ENCODE measurements around the gene RAB34. TPM values are rescaled to one million over a fixed set of nuclear protein-coding genes. Genes with fewer than 3 reads are reported as not detected.
A peak's percentile ranks its signal among the peaks of the same experiment; 100 is the strongest.

RAB34 gene
- total and polyA plus RNA-seq, 7 donors = 16.6 to 205 (median 146) TPM

DNA sequence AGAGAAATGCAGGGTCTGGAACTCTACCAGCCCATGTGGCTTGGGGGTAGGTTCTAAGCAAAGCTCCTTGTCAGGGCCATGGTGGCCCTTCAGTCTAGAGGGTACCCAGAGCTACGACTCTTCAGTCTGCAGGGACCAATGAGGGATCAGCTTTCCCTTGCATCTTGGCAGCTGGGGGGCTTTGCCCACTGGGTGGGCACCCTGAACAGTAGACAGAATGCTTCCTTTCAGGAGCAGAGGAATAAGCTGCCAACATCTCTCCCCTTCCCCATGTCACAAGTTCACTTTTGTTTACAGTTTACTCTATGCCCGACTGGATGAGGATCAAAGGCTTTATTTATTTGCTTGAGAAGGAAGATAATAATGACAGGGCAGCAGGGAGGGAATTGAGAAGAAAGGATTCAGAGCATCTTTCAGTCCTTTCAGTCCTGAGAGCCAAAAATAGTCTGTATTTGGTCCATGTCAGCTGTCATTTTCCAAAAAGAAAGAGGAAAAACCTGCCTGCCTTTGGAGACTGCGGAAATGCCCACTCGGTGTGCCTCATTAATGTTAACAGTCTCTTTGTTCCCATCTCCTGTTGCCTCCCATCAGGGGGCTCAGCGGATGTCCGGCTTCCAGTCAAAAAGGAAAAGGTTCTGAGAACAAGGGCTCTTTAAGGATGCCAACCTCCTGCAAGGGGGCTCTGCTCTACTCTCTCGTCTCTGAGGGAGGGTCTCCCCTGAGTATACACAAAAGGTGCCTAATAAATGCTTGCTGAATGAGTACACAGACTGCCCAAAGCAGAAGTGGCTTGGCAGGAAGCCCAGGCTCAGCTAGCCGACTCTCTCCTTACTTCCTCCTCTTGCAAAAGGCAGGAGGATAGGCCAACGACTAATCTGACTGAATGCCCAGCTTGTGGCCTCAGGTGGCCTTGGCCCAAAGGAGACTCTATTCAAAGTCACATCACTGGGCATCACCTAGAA lies 43.2 kb upstream of the RAB34 start:
- no peak overlapping the region for H3K4me3 ChIP-seq
- H3K27ac ChIP-seq = peak overlapping the region in 1 of 4 donors; percentile 11
- peak; percentile 78 for DNase-seq
- 44 to 52% methylated on average over 9 of the region's 9 CpGs for WGBS, 2 donors
- intact Hi-C loops (cut with DNase I) = loop anchor here (5.0 kb wide), 3 partner anchors 51 to 156 kb away; partner anchors contain the start of gene FLOT2
- no peaks in the 10 kb centered on the region for H3K27me3 ChIP-seq
- TF ChIP-seq POLR2AphosphoS5 (IDR thresholded peaks at IDR 0.05) (no peak), CTCF (IDR thresholded peaks at IDR 0.05) (no peak), EP300 (IDR thresholded peaks at IDR 0.05) (no peak), POLR2A (IDR thresholded peaks at IDR 0.05) (no peak)
- H3K9me3 ChIP-seq = no peaks in the 10 kb centered on the region
- H3K36me3 ChIP-seq = peaks cover 0 to 46% (median 12%) of the 10 kb centered on the region in 4 donors
- peaks cover 0 to 18% (median 6%) of the 10 kb centered on the region in 4 donors for H3K4me1 ChIP-seq

DNA sequence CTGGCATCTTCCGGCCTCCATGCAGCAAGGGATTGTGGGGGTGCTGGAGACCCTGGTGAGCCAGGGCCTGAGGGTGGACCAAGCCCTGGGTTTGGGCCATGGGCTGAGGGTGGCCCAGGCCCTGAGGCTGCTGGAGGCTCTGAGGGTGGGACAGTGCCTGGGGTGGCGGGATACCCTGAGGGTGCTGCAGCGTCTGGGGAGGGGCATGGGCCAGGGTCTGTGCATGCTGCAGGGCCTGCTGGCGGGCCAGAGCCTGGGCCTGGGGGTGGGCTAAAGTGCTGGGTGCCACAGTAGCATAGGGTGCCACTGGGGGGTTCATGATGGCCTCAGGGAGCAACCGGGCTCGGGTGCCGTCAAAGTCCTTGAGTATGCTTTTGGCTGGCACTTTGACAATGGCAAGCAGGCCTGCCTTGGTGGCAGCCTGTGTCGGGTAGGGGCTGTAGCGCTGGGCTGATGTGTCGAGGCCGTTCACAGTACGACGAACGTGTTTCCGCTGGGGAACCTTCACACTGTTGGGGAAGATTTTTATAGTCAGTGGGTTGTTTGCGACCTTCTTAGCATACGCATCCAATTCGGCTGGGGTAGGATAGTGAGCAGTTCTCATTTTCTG lies 41.7 kb upstream of the RAB34 start:
- no peaks in the 10 kb centered on the region for H3K27me3 ChIP-seq
- peaks cover 0 to 18% (median 6%) of the 10 kb centered on the region in 4 donors for H3K4me1 ChIP-seq
- 93 to 96% methylated on average over 18 of the region's 18 CpGs for WGBS, 2 donors
- no peak overlapping the region for H3K27ac ChIP-seq
- no peaks in the 10 kb centered on the region for H3K9me3 ChIP-seq
- peak; percentile 57 for DNase-seq
- H3K4me3 ChIP-seq = no peak overlapping the region
- intact Hi-C loops (cut with DNase I) = no loop called here
- no peak for TF ChIP-seq EP300 (IDR thresholded peaks at IDR 0.05)
- TF ChIP-seq CTCF (IDR thresholded peaks at IDR 0.05) = no peak
- TF ChIP-seq POLR2AphosphoS5 (IDR thresholded peaks at IDR 0.05) = no peak
- TF ChIP-seq POLR2A (IDR thresholded peaks at IDR 0.05) = no peak
- peaks cover 0 to 36% (median 12%) of the 10 kb centered on the region in 4 donors for H3K36me3 ChIP-seq

DNA sequence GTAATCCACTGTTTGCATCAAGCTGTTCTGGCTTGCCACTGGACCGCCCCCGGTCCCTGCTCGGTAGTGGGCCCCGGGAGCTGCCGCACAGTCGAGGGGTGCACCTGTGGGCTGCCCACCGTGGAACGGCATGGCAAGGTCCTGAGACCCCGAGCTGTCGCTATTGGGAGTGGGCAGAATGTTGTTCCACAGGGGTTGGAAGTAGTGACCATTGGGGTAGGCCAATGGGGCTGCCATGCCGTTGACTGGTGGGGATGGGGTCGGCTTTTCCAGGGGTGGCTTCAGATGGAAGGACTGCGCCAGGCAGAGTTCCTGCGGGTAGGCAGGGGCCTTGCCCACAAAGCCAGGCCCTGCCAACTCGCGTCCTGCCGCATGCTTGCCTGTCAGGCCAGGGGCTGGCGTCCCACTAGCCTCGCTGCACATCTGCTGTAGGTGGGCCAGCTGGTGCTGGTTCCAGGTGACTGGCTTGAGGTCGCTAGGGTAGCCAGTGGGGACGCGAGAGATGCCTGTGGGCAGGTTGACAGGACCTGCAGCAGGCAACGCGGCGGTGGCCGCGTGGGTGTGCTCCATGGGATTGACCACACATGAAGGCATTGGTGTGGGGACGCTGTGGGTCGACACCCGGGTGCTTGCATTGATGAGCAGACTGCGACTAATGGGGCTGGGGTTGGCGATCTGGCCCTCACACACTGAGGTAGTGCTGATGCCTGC lies 40.9 kb upstream of the RAB34 start:
- TF ChIP-seq CTCF (IDR thresholded peaks at IDR 0.05) = no peak
- TF ChIP-seq POLR2A (IDR thresholded peaks at IDR 0.05) = no peak
- TF ChIP-seq POLR2AphosphoS5 (IDR thresholded peaks at IDR 0.05) = no peak
- TF ChIP-seq EP300 (IDR thresholded peaks at IDR 0.05) = no peak

GRCh38 chr17:28756049-28756804 lies 38.6 kb upstream of the RAB34 start:
- Histone ChIP-seq H3K27me3 (no peaks in the 10 kb centered on the region), H3K4me1 (peaks cover 0 to 6% (median under 1%) of the 10 kb centered on the region in 4 donors), H3K4me3 (no peak overlapping the region), H3K9me3 (no peaks in the 10 kb centered on the region), H3K27ac (no peak overlapping the region), H3K36me3 (peaks cover 0 to 36% (median 12%) of the 10 kb centered on the region in 4 donors)
- intact Hi-C loops (cut with DNase I) = no loop called here
- WGBS, 2 donors = 83 to 92% methylated on average over 5 of the region's 5 CpGs
- TF ChIP-seq POLR2AphosphoS5 (IDR thresholded peaks at IDR 0.05) = no peak
- TF ChIP-seq POLR2A (IDR thresholded peaks at IDR 0.05) = no peak
- TF ChIP-seq CTCF (IDR thresholded peaks at IDR 0.05) = no peak
- no peak for TF ChIP-seq EP300 (IDR thresholded peaks at IDR 0.05)
- DNase-seq = no peak

More for the DNA sequence above, 40.9 kb upstream of the RAB34 start:
- H3K4me3 ChIP-seq = no peak overlapping the region
- peak; percentile 64 for DNase-seq
- no peaks in the 10 kb centered on the region for H3K27me3 ChIP-seq
- H3K9me3 ChIP-seq = no peaks in the 10 kb centered on the region
- 96 to 97% methylated on average over 32 of the region's 32 CpGs for WGBS, 2 donors
- H3K36me3 ChIP-seq = peaks cover 0 to 36% (median 12%) of the 10 kb centered on the region in 4 donors
- H3K27ac ChIP-seq = no peak overlapping the region
- H3K4me1 ChIP-seq = peaks cover 0 to 12% (median 4%) of the 10 kb centered on the region in 4 donors
- intact Hi-C loops (cut with DNase I) = no loop called here

Measured in sigmoid colon (tissue), 7 donors.